Stimulated activated CD4-positive, alpha-beta T cell treated with anti-CD3 and anti-CD28 coated beads, Interleukin-12 subunit alpha, Interleukin-12 subunit beta, amount 100 ng/mL, for 48 hours (primary cell): ENCODE measurements around the gene TCF21.
A peak's percentile ranks its signal among the peaks of the same experiment; 100 is the strongest.
"Not testable (repeated sequence)": the region's sequence is repeated elsewhere in the genome, so short reads cannot be mapped to it uniquely, and the experiment has no call there.

Experiments used
- DNase-seq, 3 donors: peaks; one replicate each; pipeline ENCODE4 v3.0.0-alpha.2; 2020; ENCODE audit warnings: low read depth in 2 of 3, low spot score in 1 of 3

The TCF21 gene

GRCh38 chr6:133921249-133921859 is 32.4 kb downstream of the TCF21 start:
- DNase-seq, result peak; percentile 55 to 75 (median 58)

- peak; percentile 6 to 58 (median 20) for DNase-seq
These were observed 35.2 kb downstream of the TCF21 start for GRCh38 chr6:133923938-133924593.

GRCh38 chr6:133931221-133931620 is 42.3 kb downstream of the TCF21 start:
- DNase-seq, result not testable (repeated sequence)

GRCh38 chr6:133936352-133936751 is 47.4 kb downstream of the TCF21 start:
- DNase-seq, result not testable (repeated sequence)

GRCh38 chr6:133937909-133938308 is 49.0 kb downstream of the TCF21 start:
- no peak for DNase-seq

GRCh38 chr6:133938533-133938932 is 49.6 kb downstream of the TCF21 start:
- DNase-seq, result no peak

GRCh38 chr6:133939778-133940667 is 51.1 kb downstream of the TCF21 start:
- DNase-seq, result no peak
